RWPE1 (cell line): ENCODE measurements around the gene FAM120C.

ENCODE experiments used
- CTCF ChIA-PET: fragments of 350-600 bp; sonication (Branson Sonifier 250); formaldehyde crosslinking; extraction: SDS; loops from one replicate; lab custom pipeline; 2021; lab: Yijun Ruan, JAX
- POLR2A ChIA-PET: fragments of 400-600 bp; formaldehyde crosslinking; extraction: SDS; loops from one replicate; lab custom pipeline; 2020; ENCODE audit warnings: antibody characterized with exemption; ENCODE audit not compliant: low non-redundant PET; lab: Yijun Ruan, JAX
- DNase-seq: peaks from one replicate; pipeline ENCODE4 v3.0.0; 2012; ENCODE audit warnings: low spot score
- H3K27ac ChIP-seq: fragments of 450-650 bp; 2 replicates; pipeline ENCODE4 v1.5.1; 2017
- CTCF ChIP-seq: fragments of 450-650 bp; conservative IDR thresholded peaks from 2 replicates; pipeline ENCODE4 v1.5.1; 2017; ENCODE audit warnings: low read depth, mild to moderate bottlenecking

The FAM120C gene

GRCh38 chrX:54044877-54045338, 138.1 kb downstream of the FAM120C start:
- POLR2A ChIA-PET: interaction anchor here (0.7 kb wide), 1 partner anchor 452 kb away, joined by 4 read pairs; no protein-coding TSS in a partner anchor
- peak; percentile 3 for DNase-seq
- no peak for TF ChIP-seq CTCF
- CTCF ChIA-PET: no interaction called here
- peak overlapping the region; percentile 91 for H3K27ac ChIP-seq

- ChIA-PET POLR2A (interaction anchor here (0.7 to 1.3 kb wide), 2 partner anchors 137 to 453 kb away, joined by 4 read pairs; no protein-coding TSS in a partner anchor), CTCF (no interaction called here)
- H3K27ac ChIP-seq: peak within 1 kb of the TSS; percentile 91
- peak; percentile 78 for DNase-seq
- TF ChIP-seq CTCF: no peak
Measured at GRCh38 chrX:54044126-54044876, 138.8 kb downstream of the FAM120C start, which contains the start of gene PHF8. Gene PHF8, minus strand, starts transcription at chrX:54044473. Its CDS starts 1,745 bp downstream, at chrX:54042728.

- ChIA-PET POLR2A (interaction anchor here (0.6 to 1.3 kb wide), 3 partner anchors 137 to 773 kb away, joined by 3 to 4 read pairs (median 3); no protein-coding TSS in a partner anchor), CTCF (no interaction called here)
- TF ChIP-seq CTCF: no peak
- H3K27ac ChIP-seq: peak overlapping the region; percentile 91
- DNase-seq: peak; percentile 4
Measured at GRCh38 chrX:54043541-54044125, 139.4 kb downstream of the FAM120C start.

- no peak for DNase-seq
- H3K27ac ChIP-seq: peak overlapping the region; percentile 58
- ChIA-PET POLR2A (interaction anchor here (0.6 to 1.3 kb wide), 3 partner anchors 138 to 772 kb away, joined by 3 to 4 read pairs (median 3); no protein-coding TSS in a partner anchor), CTCF (interaction anchor here (0.7 kb wide), 1 partner anchor 1120 kb away, joined by 3 read pairs; no protein-coding TSS in a partner anchor)
- no peak; the same call in 1 of the 2 replicates for TF ChIP-seq CTCF
Measured at GRCh38 chrX:54043056-54043455, 140.0 kb downstream of the FAM120C start.

- peak overlapping the region; percentile 58 for H3K27ac ChIP-seq
- ChIA-PET POLR2A (interaction anchor here (0.5 to 1.3 kb wide), 3 partner anchors 117 to 296 kb away, joined by 4 to 5 read pairs (median 5); no protein-coding TSS in a partner anchor), CTCF (interaction anchor here (0.7 kb wide), 1 partner anchor 1120 kb away, joined by 3 read pairs; no protein-coding TSS in a partner anchor)
- peak; percentile 37 for TF ChIP-seq CTCF
- DNase-seq: peak; percentile 48
Measured at GRCh38 chrX:54042609-54043021, 140.4 kb downstream of the FAM120C start.

GRCh38 chrX:54030329-54030728, 152.7 kb downstream of the FAM120C start:
- ChIA-PET POLR2A (interaction anchor here (0.6 kb wide), 1 partner anchor 25 kb away, joined by 5 read pairs; no protein-coding TSS in a partner anchor), CTCF (no interaction called here)
- no peak overlapping the region for H3K27ac ChIP-seq
- DNase-seq: no peak
- TF ChIP-seq CTCF: no peak
